ENCODE measurements around the gene PNLIPRP3. TPM values are rescaled to one million over a fixed set of nuclear protein-coding genes. Genes with fewer than 3 reads are reported as not detected.
"Not testable (repeated sequence)": the region's sequence is repeated elsewhere in the genome, so short reads cannot be mapped to it uniquely, and the experiment has no call there.

The PNLIPRP3 gene
- polyA plus RNA-seq (ENCODE audit: insufficient read length in 4 of 4), result not detected

DNA sequence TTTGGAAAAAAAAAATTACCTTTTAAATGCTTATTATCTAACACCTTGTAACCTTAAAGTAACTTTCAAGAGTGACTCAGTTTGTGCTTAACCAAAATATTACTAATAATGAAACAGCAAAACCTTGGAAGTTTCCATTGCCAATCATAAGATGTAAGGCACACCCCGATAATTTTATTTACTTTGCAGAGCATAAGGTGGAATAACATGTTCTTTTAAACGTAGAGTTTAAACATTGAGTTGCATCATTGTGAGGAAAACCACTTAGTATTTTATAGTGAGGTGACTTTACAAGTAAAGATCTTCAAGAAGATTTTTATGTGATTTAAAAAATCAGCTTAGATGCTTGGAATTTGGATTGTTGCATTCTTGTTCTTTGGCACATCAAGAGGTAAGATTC, at the start of gene PNLIPRP3:
TSS of gene PNLIPRP3 (plus strand) at position 177 of the 400 bp plus-strand sequence. CDS start at position 343, 166 bp downstream.
- DNase-seq (ENCODE audit: low read depth in 4 of 4, low spot score in 3 of 4), result no peak

DNA sequence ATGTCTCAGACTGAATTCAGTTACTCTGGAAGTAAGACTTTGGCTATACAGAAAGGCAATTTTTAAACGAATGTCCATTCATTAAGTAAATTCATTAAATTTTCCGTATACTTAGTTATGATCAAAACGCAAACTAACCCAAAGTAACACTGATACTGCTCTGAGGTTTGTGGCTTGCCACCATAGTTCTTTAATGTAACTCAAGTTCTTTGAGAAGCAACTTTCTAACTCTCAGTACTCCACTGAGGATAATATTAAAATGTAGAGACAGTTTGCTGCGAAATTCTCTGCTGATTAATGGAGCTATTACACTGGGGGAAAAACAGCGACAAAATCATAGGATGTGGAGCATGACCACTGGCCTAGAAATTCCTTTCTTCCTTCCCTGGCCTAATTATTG, 45.4 kb upstream of the PNLIPRP3 start:
- DNase-seq (ENCODE audit: low read depth in 4 of 4, low spot score in 3 of 4), result no peak

- no peak for DNase-seq (ENCODE audit: low read depth in 4 of 4, low spot score in 3 of 4)
Measured at GRCh38 chr10:116385311-116385710, 42.3 kb upstream of the PNLIPRP3 start.

- peak; percentile 22 to 41 (median 30) for DNase-seq (ENCODE audit: low read depth in 4 of 4, low spot score in 3 of 4)
Measured at GRCh38 chr10:116385994-116386809, 41.4 kb upstream of the PNLIPRP3 start.

DNA sequence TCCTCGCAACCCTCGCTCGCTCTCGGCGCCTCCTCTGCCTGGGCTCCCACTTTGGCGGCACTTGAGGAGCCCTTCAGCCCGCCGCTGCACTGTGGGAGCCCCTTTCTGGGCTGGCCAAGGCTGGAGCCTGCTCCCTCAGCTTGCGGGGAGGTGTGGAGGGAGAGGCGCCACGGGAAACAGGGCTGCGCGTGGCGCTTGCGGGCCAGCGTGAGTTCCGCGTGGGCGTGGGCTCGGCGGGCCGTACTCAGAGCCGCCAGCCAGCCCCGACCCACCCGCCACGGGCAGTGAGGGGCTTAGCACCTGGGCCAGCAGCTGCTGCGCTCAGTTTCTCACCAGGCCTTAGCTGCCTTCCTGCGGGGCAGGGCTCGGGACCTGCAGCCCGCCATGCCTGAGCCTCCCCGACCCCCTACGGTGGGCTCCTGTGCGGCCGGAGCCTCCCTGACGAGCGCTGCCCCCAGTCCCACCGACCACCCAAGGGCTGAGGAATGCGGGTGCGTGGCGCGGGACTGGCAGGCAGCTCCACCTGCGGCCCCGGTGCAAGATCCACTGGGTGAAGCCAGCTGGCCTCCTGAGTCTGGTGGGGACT, 34.3 kb upstream of the PNLIPRP3 start:
- not testable (repeated sequence) for DNase-seq (ENCODE audit: low read depth in 4 of 4, low spot score in 3 of 4)

- no peak for DNase-seq (ENCODE audit: low read depth in 4 of 4, low spot score in 3 of 4)
Measured at GRCh38 chr10:116395223-116395985, 32.2 kb upstream of the PNLIPRP3 start.

- no peak for DNase-seq (ENCODE audit: low read depth in 4 of 4, low spot score in 3 of 4)
Measured at GRCh38 chr10:116398224-116398623, 29.4 kb upstream of the PNLIPRP3 start.

DNA sequence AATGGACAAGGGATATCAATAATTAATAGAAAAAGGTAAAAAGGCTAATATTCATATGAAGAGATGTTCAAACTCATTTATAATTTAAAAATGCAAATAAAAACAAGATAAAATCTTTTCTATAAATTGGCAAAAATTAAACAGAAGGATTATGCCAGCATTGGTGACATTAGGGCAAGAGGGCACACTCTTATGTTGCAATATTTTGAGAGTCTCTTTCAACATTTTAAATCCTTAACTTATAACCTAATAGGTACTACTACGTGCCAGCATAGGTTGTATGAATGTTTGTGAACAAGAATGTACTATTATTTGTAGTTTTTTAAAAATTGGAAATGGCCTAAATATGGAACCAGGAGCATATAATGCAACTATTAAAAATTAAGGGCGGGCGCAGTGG, 24.8 kb upstream of the PNLIPRP3 start:
- no peak for DNase-seq (ENCODE audit: low read depth in 4 of 4, low spot score in 3 of 4)

GRCh38 chr10:116403740-116404250, 23.9 kb upstream of the PNLIPRP3 start:
- DNase-seq (ENCODE audit: low read depth in 4 of 4, low spot score in 3 of 4), result no peak

- peak in 2 of 4 donors; percentile 1 to 3 for DNase-seq (ENCODE audit: low read depth in 4 of 4, low spot score in 3 of 4)
Measured at GRCh38 chr10:116408719-116409118, 18.9 kb upstream of the PNLIPRP3 start.

- no peak for DNase-seq (ENCODE audit: low read depth in 4 of 4, low spot score in 3 of 4)
Measured at GRCh38 chr10:116410351-116410750, 17.3 kb upstream of the PNLIPRP3 start.

DNA sequence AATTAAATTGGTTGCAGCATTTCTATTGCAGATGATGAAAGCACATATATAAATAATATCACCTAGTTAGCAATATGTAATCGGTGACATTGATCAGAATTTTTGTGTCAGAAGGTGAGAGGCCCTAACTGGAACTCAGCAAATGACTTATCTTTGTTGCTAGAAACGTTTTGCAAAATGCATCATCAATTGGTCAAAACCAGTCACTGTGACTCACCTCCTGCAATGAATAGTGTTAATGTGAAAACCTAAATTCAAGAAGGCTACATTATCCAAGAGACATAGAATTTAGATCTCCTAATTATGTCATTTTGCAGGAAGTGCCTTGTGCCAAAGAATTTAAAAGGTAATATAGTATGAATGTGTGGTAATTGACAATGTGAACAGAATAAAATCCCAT, 9.8 kb upstream of the PNLIPRP3 start:
- no peak for DNase-seq (ENCODE audit: low read depth in 4 of 4, low spot score in 3 of 4)

DNA sequence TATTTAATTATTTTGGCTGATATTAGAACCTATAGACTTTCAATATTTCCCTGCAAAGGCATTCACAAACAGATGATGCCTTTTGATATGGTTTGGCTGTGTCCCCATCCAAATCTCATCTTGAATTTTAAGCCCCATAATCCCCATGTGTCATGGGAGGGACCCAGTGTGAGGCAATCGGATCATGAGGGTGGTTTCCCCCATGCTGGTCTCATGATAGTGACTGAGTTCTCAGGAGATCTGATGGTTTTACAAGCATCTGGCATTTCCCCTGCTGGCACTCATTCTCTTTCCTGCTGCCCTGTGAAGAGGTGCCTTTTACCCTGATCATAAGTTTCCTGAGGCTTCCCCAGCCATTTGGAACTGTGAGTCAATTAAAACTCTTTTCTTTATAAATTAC, 9.3 kb upstream of the PNLIPRP3 start:
- DNase-seq (ENCODE audit: low read depth in 4 of 4, low spot score in 3 of 4), result no peak

GRCh38 chr10:116421815-116422214, 5.8 kb upstream of the PNLIPRP3 start:
- no peak for DNase-seq (ENCODE audit: low read depth in 4 of 4, low spot score in 3 of 4)

DNA sequence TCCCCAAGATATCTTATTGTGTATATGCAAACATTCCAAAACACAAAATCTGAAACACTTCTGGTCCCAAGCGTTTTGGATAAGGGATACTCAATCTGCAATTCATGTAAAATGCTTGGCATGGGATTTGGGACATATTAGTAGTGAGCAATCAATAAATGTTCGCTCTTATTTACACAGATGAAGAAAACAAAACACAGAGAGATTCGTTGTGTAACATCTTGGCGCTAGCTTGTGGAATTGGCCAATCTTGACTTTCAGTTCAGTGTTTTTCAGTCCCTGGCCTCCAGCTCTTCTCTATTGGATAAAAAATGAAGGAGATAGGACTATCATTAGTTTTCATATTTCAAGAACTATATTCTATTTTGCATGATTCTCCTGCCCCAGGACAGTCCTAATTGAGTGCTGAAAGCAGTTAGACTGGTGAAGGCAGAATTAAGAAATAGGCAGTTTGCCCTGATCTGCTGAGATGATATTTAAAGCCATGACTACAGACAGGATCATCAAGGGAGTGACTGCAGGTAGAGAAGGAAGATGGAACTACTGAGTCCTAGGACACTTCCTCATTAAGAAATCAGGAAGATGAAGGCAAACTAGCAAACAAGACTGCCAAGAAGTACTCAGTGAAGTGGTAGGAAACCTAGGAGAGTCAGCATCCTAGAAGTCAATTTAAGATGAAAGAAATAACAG, 1.8 kb downstream of the PNLIPRP3 start:
- DNase-seq (ENCODE audit: low read depth in 4 of 4, low spot score in 3 of 4), result no peak

GRCh38 chr10:116430288-116430687, 2.6 kb downstream of the PNLIPRP3 start:
- DNase-seq (ENCODE audit: low read depth in 4 of 4, low spot score in 3 of 4), result no peak

- no peak for DNase-seq (ENCODE audit: low read depth in 4 of 4, low spot score in 3 of 4)
Measured at GRCh38 chr10:116431598-116431997, 4.0 kb downstream of the PNLIPRP3 start.

DNA sequence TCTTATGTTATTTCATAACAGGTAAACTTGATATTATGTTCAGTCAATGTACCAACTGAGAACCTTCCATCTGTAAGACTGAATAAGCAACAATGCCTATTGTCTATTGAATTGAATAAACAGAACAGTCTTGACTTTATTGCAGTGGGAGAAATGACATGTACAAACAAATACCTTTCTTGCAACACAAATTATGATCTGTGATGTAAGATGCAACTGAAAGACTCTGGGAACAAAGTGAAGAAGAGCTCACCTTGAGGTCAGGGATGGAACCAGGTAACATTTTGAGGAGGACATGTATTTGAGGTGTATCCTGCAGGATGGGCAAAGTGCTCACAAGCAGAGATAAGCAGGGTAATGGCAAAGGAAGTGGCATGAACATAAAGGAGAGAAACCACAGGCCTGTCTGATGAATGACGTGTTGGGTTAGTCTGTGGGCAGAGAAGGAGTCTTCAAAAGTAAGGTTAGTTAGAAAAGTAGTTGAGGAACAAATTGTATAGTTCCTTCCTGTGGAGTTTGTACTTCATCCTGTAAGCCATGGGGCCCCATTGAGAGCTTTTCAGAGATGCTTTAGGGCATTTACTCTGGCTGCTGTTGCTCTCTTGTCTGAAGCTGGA, 9.5 kb downstream of the PNLIPRP3 start:
- no peak for DNase-seq (ENCODE audit: low read depth in 4 of 4, low spot score in 3 of 4)

DNA sequence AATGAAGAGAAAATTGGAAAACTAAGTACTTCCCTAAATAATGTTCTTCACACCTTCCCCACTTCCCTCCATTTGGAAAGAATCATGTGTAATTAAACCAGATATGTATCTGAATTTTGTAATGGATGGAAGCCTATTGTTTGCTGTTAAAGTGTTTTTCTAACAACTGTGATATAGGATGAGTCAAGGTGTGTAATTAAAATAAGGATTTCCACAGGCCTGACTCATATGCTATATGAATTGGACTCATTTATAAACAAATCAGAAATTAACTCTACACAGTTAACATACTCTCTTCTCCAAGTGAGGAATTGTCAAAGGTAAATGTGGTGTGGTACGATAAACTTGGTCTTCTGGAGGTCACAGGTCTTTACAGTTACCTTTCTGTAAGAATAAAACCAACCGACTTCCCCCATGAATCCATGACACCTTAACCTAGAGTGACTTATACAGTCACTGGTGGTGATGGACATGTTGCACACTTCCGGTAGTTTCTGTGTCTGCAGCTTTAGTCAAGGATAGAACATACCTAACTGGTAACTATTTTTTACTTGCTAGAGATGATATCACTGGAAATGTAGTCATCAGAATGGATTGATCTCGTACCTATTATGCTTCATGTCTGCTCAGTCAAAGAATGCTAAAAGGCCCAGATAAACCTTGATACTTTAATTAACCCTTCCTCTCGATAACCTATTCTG, 12.8 kb downstream of the PNLIPRP3 start:
- DNase-seq (ENCODE audit: low read depth in 4 of 4, low spot score in 3 of 4), result no peak
